GM12872 (cell line): Measurements from ENCODE around the gene PRUNE1.
A peak's percentile ranks its signal among the peaks of the same experiment; 100 is the strongest.

Source experiments
- TF ChIP-seq, protein P1 (sequence below): IDR thresholded peaks from 3 replicates; pipeline ENCODE4 v1.5.1; 2011; ENCODE audit warnings: low read depth, mild to moderate bottlenecking, low read length, moderate library complexity; ENCODE audit not compliant: insufficient read depth

The PRUNE1 gene

DNA sequence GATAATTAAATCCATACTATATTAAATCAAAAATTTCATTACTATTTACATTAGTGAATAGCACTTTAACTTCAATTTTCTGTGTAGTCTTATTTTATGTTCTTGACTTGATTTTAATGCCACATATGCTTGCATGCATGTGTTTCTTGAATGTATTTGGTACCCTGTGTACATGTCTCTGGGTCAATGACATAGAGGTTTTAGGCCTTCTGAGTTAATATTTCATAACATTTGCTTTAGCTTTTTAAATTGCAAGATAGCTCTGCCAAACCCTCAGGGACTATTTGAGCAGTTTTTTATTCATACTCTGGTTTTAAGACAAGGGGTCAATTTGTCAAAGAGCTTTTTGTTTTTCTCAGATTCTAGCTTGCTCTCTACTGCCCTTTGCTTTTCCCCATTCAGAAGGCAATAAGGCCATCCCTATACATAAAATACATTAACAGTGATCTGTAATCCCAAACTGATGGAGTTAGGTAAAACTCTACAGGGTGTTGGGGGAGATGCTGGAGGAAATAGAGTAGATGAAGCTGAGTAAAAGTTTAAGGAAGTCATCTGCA lies 56.9 kb downstream of the PRUNE1 start:
- TF ChIP-seq, protein P1, sequence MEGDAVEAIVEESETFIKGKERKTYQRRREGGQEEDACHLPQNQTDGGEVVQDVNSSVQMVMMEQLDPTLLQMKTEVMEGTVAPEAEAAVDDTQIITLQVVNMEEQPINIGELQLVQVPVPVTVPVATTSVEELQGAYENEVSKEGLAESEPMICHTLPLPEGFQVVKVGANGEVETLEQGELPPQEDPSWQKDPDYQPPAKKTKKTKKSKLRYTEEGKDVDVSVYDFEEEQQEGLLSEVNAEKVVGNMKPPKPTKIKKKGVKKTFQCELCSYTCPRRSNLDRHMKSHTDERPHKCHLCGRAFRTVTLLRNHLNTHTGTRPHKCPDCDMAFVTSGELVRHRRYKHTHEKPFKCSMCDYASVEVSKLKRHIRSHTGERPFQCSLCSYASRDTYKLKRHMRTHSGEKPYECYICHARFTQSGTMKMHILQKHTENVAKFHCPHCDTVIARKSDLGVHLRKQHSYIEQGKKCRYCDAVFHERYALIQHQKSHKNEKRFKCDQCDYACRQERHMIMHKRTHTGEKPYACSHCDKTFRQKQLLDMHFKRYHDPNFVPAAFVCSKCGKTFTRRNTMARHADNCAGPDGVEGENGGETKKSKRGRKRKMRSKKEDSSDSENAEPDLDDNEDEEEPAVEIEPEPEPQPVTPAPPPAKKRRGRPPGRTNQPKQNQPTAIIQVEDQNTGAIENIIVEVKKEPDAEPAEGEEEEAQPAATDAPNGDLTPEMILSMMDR, result no peak

GRCh38 chr1:151067185-151067584 lies 58.9 kb downstream of the PRUNE1 start:
- TF ChIP-seq, protein P1, result no peak

DNA sequence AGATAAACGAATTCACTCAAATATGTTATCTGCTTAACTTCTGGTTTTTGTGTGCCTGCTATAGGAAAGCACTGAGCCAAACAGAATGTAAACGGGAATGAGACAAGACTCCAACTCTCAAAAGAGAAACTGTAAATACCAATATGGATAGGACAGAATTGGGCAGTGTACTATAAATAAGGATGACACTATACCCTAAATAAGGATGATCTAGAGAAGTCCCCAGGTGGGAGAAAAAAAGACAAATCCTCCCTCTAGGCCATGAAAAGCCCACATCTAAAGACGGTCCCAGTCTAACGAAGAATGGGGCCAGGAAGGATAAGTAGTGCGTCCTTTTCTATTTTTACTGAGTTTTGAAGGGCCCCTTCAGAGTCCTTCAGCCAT lies 60.8 kb downstream of the PRUNE1 start:
- TF ChIP-seq, protein P1, result no peak

GRCh38 chr1:151070474-151071276 lies 62.4 kb downstream of the PRUNE1 start, which contains the start of gene GABPB2:
Gene GABPB2, plus strand, starts transcription at chr1:151070761. Its CDS starts 17,429 bp downstream, at chr1:151088190.
- TF ChIP-seq, protein P1, result peak; percentile 97

GRCh38 chr1:151072224-151072623 lies 64.0 kb downstream of the PRUNE1 start:
- TF ChIP-seq, protein P1, result no peak
